Testis (tissue), 3 donors: ENCODE measurements around the gene LETM1. TPM values are rescaled to one million over a fixed set of nuclear protein-coding genes. Genes with fewer than 3 reads are reported as not detected.

Experiments
- DNase-seq: peaks from one replicate; pipeline ENCODE4 v3.0.0-alpha.2; 2019
- H3K27ac ChIP-seq, 2 donors: fragments of 200-600 bp; sonication (generic); one replicate each; pipeline ENCODE4 v1.5.1; 2019
- H3K27me3 ChIP-seq: fragments of 200-600 bp; sonication (generic); one replicate; pipeline ENCODE4 v1.5.1; 2019
- H3K36me3 ChIP-seq: fragments of 200-600 bp; sonication (generic); one replicate; pipeline ENCODE4 v1.5.1; 2017; ENCODE audit warnings: low read depth; ENCODE audit errors: missing control alignments
- H3K4me1 ChIP-seq: fragments of 200-600 bp; sonication (generic); one replicate; pipeline ENCODE4 v1.5.1; 2019
- H3K4me3 ChIP-seq, 2 donors: fragments of 200-600 bp; sonication (generic); one replicate each; pipeline ENCODE4 v1.5.1; 2017 to 2019
- H3K9me3 ChIP-seq: fragments of 200-600 bp; sonication (generic); one replicate; pipeline ENCODE4 v1.5.1; 2017
- POLR2A ChIP-seq: fragments of 450-650 bp; IDR thresholded peaks from one replicate; pipeline ENCODE4 v1.6.1; 2017; ENCODE audit warnings: antibody characterized with exemption, mild to moderate bottlenecking, moderate library complexity
- WGBS, 2 donors: methylation state at CpG; one replicate each; pipeline ENCODE4 v1.1.5; 2018; 5-methylcytosine and 5-hydroxymethylcytosine counted together
- intact Hi-C: fragments of 100-400 bp; cut with DNase I; formaldehyde crosslinking; loops from one replicate; pipeline ENCODE4 v1.15.1; 2023; ENCODE audit warnings: low total_unique reads
- polyA plus RNA-seq: library from polyadenylated mRNA; stranded (reverse); fragments of 350-450 nt; fragmentation: Illumina TruSeq; extraction: RNeasy Lipid Tissue Mini Kit (QIAGEN cat#74804); gene quantifications from one replicate; pipeline ENCODE4 v1.2.3, GENCODE V29; 2014; ENCODE audit warnings: low read depth, low replicate concordance; ENCODE audit not compliant: insufficient read depth
- total RNA-seq, 2 donors: library from RNA; depleted of rRNA; stranded (reverse); fragments of >200 nt; gene quantifications; one replicate each; pipeline ENCODE4 v1.2.3, GENCODE V29; 2016
- TF ChIP-seq, protein P1 (sequence below), 3 experiments: fragments of 450-650 bp in 2 of 3; fragments of 200-600 bp in 1 of 3; sonication (generic) in 1 of 3; IDR thresholded peaks; one replicate each; pipeline ENCODE4 v1.5.1; 2016 to 2019; ENCODE audit warnings: antibody characterized with exemption in 3 of 3, mild to moderate bottlenecking in 2 of 3, moderate library complexity in 1 of 3

LETM1 gene
- total and polyA plus RNA-seq, 3 donors from 2014 or later = 38.1 to 124 (median 90.7) TPM

GRCh38 chr4:1767770-1768366, 88.1 kb downstream of the LETM1 start:
- no peaks in the 10 kb centered on the region for H3K27me3 ChIP-seq

DNA sequence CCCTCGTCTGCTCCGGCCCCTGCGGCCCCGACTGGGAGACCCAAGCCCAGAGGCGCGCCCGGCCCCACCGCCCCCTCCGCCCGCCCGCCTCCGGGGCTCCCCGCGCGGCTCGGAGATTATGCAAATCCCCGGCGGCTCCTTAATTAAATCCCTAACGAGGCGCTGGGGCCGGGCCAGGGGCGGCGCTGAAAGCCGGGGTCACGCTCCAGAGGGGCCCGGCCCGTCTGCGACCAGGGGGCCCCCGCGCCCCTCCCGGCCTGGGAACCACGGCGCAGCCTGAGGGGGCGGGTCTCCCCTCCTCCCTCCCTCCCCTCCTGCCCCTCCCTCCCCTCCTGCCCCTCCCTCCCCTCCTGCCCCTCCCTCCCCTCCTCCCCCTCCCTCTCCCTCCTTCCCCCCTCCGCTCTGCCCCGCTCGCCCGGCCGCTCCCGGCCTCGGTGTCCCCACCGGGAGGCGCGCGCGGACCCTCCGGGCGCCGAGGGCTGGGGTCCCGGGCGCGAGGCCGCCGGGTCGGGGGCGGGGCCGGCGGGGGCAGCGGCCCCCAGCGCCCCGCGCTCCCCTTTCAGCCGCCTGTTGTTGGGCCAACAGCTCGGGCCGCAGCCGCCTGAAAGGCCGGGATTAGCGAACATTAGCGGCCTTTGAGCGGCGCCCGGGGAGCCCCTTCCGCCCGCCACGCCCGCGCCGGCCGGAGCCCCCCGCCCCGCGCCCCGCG, 88.7 kb downstream of the LETM1 start:
- intact Hi-C loops = no loop called here
- DNase-seq = no peak
- H3K36me3 ChIP-seq = no peaks in the 10 kb centered on the region
- no peaks in the 10 kb centered on the region for H3K27me3 ChIP-seq
- no peak for TF ChIP-seq POLR2A
- TF ChIP-seq, protein P1, sequence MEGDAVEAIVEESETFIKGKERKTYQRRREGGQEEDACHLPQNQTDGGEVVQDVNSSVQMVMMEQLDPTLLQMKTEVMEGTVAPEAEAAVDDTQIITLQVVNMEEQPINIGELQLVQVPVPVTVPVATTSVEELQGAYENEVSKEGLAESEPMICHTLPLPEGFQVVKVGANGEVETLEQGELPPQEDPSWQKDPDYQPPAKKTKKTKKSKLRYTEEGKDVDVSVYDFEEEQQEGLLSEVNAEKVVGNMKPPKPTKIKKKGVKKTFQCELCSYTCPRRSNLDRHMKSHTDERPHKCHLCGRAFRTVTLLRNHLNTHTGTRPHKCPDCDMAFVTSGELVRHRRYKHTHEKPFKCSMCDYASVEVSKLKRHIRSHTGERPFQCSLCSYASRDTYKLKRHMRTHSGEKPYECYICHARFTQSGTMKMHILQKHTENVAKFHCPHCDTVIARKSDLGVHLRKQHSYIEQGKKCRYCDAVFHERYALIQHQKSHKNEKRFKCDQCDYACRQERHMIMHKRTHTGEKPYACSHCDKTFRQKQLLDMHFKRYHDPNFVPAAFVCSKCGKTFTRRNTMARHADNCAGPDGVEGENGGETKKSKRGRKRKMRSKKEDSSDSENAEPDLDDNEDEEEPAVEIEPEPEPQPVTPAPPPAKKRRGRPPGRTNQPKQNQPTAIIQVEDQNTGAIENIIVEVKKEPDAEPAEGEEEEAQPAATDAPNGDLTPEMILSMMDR (IDR thresholded peaks at IDR 0.05) = no peak
- no peak overlapping the region for H3K27ac ChIP-seq
- peaks cover 10% of the 10 kb centered on the region for H3K4me1 ChIP-seq
- WGBS, 2 donors = 1% methylated on average over 65 of the region's 84 CpGs; no CpG with 5 or more reads in 1 of the 2 donors
- H3K4me3 ChIP-seq = peak overlapping the region; percentile 41 to 47
- no peaks in the 10 kb centered on the region for H3K9me3 ChIP-seq

More at GRCh38 chr4:1767770-1768366, 88.1 kb downstream of the LETM1 start:
- 21 to 54% methylated on average over 6 to 16 of the region's 32 CpGs for WGBS, 2 donors
- Histone ChIP-seq H3K4me1 (peaks cover 10% of the 10 kb centered on the region), H3K27ac (no peak overlapping the region), H3K4me3 (peak overlapping the region in 1 of 2 donors; percentile 41), H3K9me3 (no peaks in the 10 kb centered on the region), H3K36me3 (no peaks in the 10 kb centered on the region)
- intact Hi-C loops = no loop called here
- peak; percentile 30 for DNase-seq
- TF ChIP-seq, protein P1 (IDR thresholded peaks at IDR 0.05) = no peak
- TF ChIP-seq POLR2A = no peak

- intact Hi-C loops = no loop called here
- Histone ChIP-seq H3K4me1 (peaks cover 10% of the 10 kb centered on the region), H3K9me3 (no peaks in the 10 kb centered on the region), H3K27me3 (no peaks in the 10 kb centered on the region), H3K27ac (no peak overlapping the region), H3K4me3 (peak overlapping the region; percentile 41 to 47), H3K36me3 (no peaks in the 10 kb centered on the region)
- TF ChIP-seq, protein P1 (IDR thresholded peaks at IDR 0.05) = no peak
- no peak for TF ChIP-seq POLR2A
- WGBS, 2 donors = 40 to 60% methylated on average over 3 to 37 of the region's 41 CpGs
- peak; percentile 45 for DNase-seq
Observed at GRCh38 chr4:1766106-1767060, 89.6 kb downstream of the LETM1 start.

- Histone ChIP-seq H3K27ac (no peak overlapping the region), H3K36me3 (no peaks in the 10 kb centered on the region), H3K9me3 (no peaks in the 10 kb centered on the region), H3K4me3 (no peak overlapping the region), H3K4me1 (peaks cover 10% of the 10 kb centered on the region), H3K27me3 (no peaks in the 10 kb centered on the region)
- intact Hi-C loops = no loop called here
- no peak for DNase-seq
- no peak for TF ChIP-seq POLR2A
- TF ChIP-seq, protein P1 (IDR thresholded peaks at IDR 0.05) = no peak
- 86 to 88% methylated on average over 10 of the region's 10 CpGs for WGBS, 2 donors
Observed at GRCh38 chr4:1765409-1766072, 90.4 kb downstream of the LETM1 start.
